Measurements from ENCODE around the gene EHD4.

EHD4 gene

DNA sequence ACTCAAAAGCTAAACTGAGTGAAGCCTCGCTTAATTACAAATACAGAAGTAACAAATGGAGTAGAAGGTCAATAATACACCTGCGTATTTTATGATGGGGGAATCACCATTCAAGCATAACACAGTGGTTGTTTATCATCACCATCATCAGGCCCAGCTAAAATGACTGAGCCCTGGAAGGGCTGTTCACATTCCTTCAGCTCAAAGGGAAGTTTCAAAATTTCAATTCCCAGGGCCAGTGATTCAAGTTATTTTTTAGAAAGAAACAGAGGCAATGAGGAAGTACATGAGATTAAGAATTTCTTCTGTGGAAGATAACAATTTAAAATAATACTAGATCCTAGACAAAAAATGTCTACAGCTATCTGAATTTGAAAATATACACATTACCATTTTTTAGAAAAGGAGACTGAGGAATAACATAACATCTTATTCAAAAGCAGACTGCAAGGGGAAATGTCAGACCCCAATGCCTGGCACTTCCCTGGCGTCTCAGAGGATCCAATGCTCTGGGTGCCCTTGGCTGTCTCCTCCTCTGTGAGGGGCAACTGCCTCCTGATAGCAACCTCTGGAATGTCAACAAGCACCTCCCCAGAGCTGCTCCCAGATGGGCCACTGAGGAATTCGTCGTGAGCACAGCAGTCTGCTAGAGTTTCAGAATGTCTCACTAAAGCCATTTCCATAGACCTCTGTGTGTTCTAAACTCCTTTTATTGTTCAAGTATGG, 22.8 kb downstream of the EHD4 start:
- H3K27me3 ChIP-seq (ENCODE audit: control insufficient read depth in 1 of 2, insufficient read depth in 2 of 2, low read length in 2 of 2) = no peaks in the 10 kb centered on the region
- no peaks in the 10 kb centered on the region for H3K36me3 ChIP-seq (ENCODE audit: insufficient read depth, low read length)
- H3K9me3 ChIP-seq (ENCODE audit: low read length) = no peaks in the 10 kb centered on the region
- H3K4me3 ChIP-seq (ENCODE audit: low read depth in 1 of 2, low read length in 2 of 2) = no peak overlapping the region
- H3K9ac ChIP-seq (ENCODE audit: low read length) = no peak overlapping the region
- no peak overlapping the region for H3K27ac ChIP-seq (ENCODE audit: low read depth, low read length)
- H3K4me1 ChIP-seq (ENCODE audit: insufficient read depth, low read length) = peaks cover 7% of the 10 kb centered on the region

DNA sequence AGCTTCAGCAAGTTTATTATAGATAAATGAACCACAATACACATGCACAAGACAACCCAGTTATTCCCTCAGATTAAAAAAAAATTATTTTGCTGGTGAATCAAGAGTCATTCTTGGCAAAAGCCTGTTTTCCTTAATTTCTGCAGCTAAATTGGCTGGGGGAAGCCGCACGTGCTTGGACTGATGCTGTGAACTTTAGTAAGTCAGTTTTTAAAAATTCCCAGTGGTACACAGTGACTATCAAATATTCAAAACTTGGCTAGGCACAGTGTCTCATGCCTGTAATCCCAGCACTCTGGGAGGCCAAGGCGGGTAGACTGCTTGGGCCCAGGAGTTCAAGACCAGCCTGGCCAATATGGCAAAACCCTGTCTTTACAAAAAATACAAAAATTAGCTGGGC, 23.9 kb downstream of the EHD4 start:
- no peak overlapping the region for H3K27ac ChIP-seq (ENCODE audit: low read depth, low read length)
- H3K9ac ChIP-seq (ENCODE audit: low read length) = no peak overlapping the region
- no peaks in the 10 kb centered on the region for H3K27me3 ChIP-seq (ENCODE audit: control insufficient read depth in 1 of 2, insufficient read depth in 2 of 2, low read length in 2 of 2)
- no peak overlapping the region for H3K4me3 ChIP-seq (ENCODE audit: low read depth in 1 of 2, low read length in 2 of 2)
- H3K36me3 ChIP-seq (ENCODE audit: insufficient read depth, low read length) = no peaks in the 10 kb centered on the region
- H3K9me3 ChIP-seq (ENCODE audit: low read length) = no peaks in the 10 kb centered on the region
- peaks cover 18% of the 10 kb centered on the region for H3K4me1 ChIP-seq (ENCODE audit: insufficient read depth, low read length)

DNA sequence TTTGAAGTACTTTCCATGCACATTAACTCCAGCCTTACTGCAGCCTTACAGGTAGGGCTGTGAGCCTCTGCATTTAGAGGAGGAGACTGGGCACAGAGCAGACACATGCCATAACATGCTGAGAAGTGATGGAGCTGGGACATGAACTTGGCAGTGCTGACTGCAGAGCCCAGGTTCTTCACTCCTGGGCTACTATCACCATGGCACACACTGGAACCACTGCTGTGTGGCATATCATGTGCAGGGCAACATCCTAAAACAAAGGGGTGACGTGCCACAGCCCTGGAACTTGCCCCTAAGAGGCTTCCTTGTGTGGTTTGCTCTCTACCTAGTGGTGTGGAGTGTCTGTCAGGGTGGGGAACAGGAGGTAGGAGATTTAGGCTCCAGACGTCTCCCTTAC, 25.4 kb downstream of the EHD4 start:
- Histone ChIP-seq H3K27ac (ENCODE audit: low read depth, low read length) (no peak overlapping the region), H3K4me1 (ENCODE audit: insufficient read depth, low read length) (peaks cover 18% of the 10 kb centered on the region), H3K36me3 (ENCODE audit: insufficient read depth, low read length) (no peaks in the 10 kb centered on the region), H3K9me3 (ENCODE audit: low read length) (no peaks in the 10 kb centered on the region), H3K9ac (ENCODE audit: low read length) (no peak overlapping the region), H3K4me3 (ENCODE audit: low read depth in 1 of 2, low read length in 2 of 2) (no peak overlapping the region), H3K27me3 (ENCODE audit: control insufficient read depth in 1 of 2, insufficient read depth in 2 of 2, low read length in 2 of 2) (no peaks in the 10 kb centered on the region)

DNA sequence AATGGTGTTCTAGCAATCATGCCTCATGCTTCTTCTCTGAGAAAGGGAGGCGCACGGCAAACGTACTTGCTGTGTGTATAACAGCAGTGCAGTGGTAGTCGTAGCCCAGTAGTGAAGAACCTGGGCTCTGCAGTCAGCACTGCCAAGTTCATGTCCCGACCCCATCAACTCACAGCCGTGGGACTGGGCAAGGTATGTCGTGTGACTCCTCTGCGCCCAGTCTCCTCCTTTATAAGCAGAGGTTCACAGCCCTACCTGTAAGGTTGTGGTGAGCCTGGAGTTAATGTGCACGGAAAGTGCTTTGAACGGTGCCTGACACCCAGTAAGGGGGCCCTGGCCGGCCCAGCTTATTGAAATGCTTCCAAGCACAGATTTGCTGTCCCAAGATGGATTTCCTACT, 26.6 kb downstream of the EHD4 start:
- no peak overlapping the region for H3K4me3 ChIP-seq (ENCODE audit: low read depth in 1 of 2, low read length in 2 of 2)
- H3K9me3 ChIP-seq (ENCODE audit: low read length) = no peaks in the 10 kb centered on the region
- H3K4me1 ChIP-seq (ENCODE audit: insufficient read depth, low read length) = peaks cover 12% of the 10 kb centered on the region
- H3K36me3 ChIP-seq (ENCODE audit: insufficient read depth, low read length) = no peaks in the 10 kb centered on the region
- no peak overlapping the region for H3K9ac ChIP-seq (ENCODE audit: low read length)
- H3K27me3 ChIP-seq (ENCODE audit: control insufficient read depth in 1 of 2, insufficient read depth in 2 of 2, low read length in 2 of 2) = no peaks in the 10 kb centered on the region
- no peak overlapping the region for H3K27ac ChIP-seq (ENCODE audit: low read depth, low read length)

DNA sequence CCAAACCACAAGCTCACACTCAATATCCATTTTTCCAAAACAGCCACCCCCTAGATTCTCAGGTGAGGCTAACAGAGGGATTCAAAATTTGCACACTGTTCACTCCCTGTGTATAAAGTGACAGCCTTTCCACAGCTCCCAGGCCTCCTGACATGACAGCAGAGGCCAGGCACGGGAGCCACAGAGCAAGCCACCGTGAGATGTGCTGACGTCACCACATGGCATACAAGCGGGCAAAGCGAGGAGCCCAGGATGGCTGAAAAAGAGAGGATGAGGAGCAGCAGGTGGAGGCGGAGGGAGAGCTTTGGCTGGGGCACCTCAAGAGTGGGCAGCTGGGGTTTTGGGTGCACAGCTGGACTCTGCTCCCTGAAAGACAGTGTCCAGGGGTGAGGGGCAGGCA, 27.1 kb downstream of the EHD4 start:
- Histone ChIP-seq H3K9ac (ENCODE audit: low read length) (no peak overlapping the region), H3K9me3 (ENCODE audit: low read length) (no peaks in the 10 kb centered on the region), H3K27me3 (ENCODE audit: control insufficient read depth in 1 of 2, insufficient read depth in 2 of 2, low read length in 2 of 2) (no peaks in the 10 kb centered on the region), H3K4me1 (ENCODE audit: insufficient read depth, low read length) (peaks cover 12% of the 10 kb centered on the region), H3K36me3 (ENCODE audit: insufficient read depth, low read length) (no peaks in the 10 kb centered on the region), H3K27ac (ENCODE audit: low read depth, low read length) (no peak overlapping the region), H3K4me3 (ENCODE audit: low read depth in 1 of 2, low read length in 2 of 2) (no peak overlapping the region)

DNA sequence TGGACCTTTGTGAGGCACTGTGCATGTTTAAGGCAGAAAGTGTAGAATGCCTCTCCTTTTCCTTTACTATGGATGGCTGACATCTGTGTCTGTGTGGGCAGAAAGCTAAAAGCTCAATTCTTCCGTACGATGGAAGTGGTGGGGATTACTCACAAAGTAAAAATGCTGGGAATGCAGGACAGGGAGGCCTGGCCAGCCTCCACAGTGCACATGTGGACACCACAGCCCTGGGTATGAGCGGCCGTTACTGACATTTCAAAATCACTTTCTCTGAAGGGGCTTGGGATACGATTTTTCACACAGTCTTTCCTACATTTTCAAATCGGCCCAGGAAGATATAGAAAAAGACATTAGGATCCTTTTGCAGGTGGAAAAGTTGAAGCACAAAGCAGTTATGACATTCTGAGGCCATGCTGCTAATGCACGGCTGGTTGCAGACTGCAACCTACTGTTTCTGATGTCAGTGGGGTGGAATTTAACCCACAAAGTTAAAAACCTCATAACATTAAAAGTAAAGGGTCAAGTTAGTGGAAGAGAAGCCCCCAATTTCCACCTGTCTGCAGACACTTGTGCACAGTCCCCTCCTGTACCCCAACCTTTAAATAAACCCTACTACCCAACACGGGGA, 27.9 kb downstream of the EHD4 start:
- H3K27me3 ChIP-seq (ENCODE audit: control insufficient read depth in 1 of 2, insufficient read depth in 2 of 2, low read length in 2 of 2) = no peaks in the 10 kb centered on the region
- H3K9ac ChIP-seq (ENCODE audit: low read length) = no peak overlapping the region
- H3K9me3 ChIP-seq (ENCODE audit: low read length) = no peaks in the 10 kb centered on the region
- peaks cover 12% of the 10 kb centered on the region for H3K4me1 ChIP-seq (ENCODE audit: insufficient read depth, low read length)
- H3K4me3 ChIP-seq (ENCODE audit: low read depth in 1 of 2, low read length in 2 of 2) = peak overlapping the region in 1 of 2 donors; percentile 19
- no peaks in the 10 kb centered on the region for H3K36me3 ChIP-seq (ENCODE audit: insufficient read depth, low read length)
- no peak overlapping the region for H3K27ac ChIP-seq (ENCODE audit: low read depth, low read length)

DNA sequence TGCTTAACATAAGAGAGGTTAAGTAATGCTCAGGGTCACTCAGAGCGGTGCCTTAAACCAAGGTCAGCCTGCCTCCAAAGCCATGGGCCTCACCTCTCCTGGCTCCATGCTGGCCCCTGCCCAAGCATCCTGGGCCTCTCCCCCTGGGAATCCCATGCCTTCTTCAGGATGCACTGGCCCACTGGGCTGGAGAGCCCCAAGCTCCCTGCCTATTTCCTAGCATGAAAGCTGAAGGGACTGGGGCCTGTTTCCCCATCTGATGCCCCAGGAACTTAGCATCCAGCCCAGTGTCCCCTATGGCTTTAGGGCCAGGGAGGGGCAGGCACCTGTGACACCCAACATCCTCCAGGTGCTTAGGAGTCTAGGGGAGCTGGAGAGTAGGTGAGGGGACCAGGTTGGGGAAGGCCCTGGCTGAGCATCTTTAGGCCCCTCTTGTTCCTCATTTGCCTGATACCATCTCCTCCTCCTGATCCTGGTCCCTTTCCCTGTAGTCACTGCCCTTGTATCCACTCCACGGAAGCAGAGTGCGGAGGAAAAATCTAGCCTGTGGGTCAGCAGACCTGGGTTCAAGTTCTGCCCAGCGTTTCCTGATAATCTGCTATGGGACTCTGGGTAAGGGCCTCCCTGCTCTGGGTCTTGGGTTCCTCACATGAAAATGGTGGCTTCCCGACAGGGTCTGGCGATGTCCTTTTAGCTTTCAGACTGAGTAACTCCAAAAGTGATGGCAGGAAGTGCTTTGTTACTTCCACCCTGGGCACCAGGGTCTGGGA, 28.6 kb downstream of the EHD4 start:
- Histone ChIP-seq H3K27ac (ENCODE audit: low read depth, low read length) (no peak overlapping the region), H3K4me3 (ENCODE audit: low read depth in 1 of 2, low read length in 2 of 2) (no peak overlapping the region), H3K4me1 (ENCODE audit: insufficient read depth, low read length) (peaks cover 12% of the 10 kb centered on the region), H3K27me3 (ENCODE audit: control insufficient read depth in 1 of 2, insufficient read depth in 2 of 2, low read length in 2 of 2) (no peaks in the 10 kb centered on the region), H3K36me3 (ENCODE audit: insufficient read depth, low read length) (no peaks in the 10 kb centered on the region), H3K9ac (ENCODE audit: low read length) (no peak overlapping the region), H3K9me3 (ENCODE audit: low read length) (no peaks in the 10 kb centered on the region)

DNA sequence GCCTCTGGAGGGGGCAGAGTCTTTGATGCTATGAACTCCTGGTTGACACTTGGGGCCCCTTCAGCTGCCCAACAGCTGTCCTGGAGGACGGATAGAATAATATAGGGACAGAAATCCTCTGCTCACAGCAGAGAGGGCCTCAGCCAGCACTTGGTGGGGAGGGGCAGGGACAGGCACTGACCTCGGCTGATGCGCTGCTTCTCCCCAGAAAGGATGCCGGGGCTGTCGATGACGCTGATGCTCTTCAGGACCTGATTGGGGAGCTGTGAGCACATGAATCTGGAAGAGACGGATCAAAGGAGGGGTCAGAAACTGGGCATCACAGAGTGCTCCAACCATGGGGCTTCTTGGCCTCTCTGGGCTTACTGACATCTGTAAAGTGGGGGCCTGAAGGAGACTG, 29.5 kb downstream of the EHD4 start:
- no peaks in the 10 kb centered on the region for H3K9me3 ChIP-seq (ENCODE audit: low read length)
- no peaks in the 10 kb centered on the region for H3K36me3 ChIP-seq (ENCODE audit: insufficient read depth, low read length)
- no peak overlapping the region for H3K4me3 ChIP-seq (ENCODE audit: low read depth in 1 of 2, low read length in 2 of 2)
- no peaks in the 10 kb centered on the region for H3K27me3 ChIP-seq (ENCODE audit: control insufficient read depth in 1 of 2, insufficient read depth in 2 of 2, low read length in 2 of 2)
- H3K4me1 ChIP-seq (ENCODE audit: insufficient read depth, low read length) = peaks cover 12% of the 10 kb centered on the region
- no peak overlapping the region for H3K9ac ChIP-seq (ENCODE audit: low read length)
- H3K27ac ChIP-seq (ENCODE audit: low read depth, low read length) = no peak overlapping the region

DNA sequence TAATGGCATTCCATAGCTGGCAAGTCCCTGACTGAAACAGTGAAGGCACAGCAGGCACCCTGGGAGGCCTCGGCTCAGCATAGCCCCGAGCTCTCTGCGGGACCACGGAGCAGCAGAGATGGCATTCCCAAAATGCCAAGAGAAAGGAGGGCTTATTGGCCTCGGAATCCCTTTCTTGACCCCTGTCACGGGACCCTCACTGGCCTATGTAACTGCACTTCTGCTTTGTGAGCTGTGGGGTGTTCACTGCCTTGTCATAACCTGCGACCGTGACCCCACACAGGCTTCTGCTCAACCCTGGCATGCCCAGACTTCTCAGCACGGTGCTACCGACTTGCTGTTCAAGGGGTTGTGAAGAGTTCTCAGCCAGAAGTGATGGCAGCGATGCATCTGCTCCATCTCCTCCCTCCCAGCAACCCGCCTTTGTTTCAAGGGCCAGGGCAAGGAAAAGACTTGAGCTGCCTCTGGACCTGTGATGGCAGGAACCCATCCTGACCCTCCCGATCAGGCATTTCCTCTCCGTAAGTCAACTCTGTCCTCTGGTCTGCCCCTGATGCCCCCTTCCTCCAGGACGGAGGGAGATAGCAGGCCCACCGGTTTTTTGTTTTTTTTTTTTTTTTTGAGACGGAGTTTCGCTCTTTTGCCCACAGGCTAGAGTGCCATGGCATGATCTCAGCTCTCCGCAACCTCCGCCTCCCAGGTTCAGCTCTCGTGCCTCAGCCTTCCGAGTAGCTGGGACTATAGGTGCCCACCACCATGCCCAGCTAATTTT, 30.5 kb downstream of the EHD4 start:
- Histone ChIP-seq H3K27ac (ENCODE audit: low read depth, low read length) (no peak overlapping the region), H3K4me1 (ENCODE audit: insufficient read depth, low read length) (peaks cover 12% of the 10 kb centered on the region), H3K36me3 (ENCODE audit: insufficient read depth, low read length) (no peaks in the 10 kb centered on the region)

DNA sequence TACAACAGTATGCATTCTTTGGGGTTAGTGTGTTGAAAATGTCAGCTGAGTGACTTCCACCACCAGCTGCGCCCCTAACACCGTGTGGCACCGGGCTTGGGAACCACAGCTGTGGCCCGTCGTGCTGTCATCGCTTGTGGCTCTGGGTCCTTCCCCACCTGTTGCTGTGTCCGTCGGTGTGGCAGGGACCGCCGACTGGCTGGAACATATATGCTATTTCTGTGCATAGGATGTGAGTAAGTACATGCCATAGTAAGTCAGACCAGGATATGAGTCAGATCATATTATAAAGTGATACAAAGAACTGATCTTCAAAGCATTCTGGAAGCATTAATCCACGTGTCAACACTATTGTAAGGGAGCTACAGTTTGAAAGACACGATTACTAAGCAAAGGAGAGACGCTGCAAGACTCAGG, 31.9 kb downstream of the EHD4 start:
- Histone ChIP-seq H3K4me1 (ENCODE audit: insufficient read depth, low read length) (peaks cover 12% of the 10 kb centered on the region), H3K9ac (ENCODE audit: low read length) (no peak overlapping the region), H3K36me3 (ENCODE audit: insufficient read depth, low read length) (no peaks in the 10 kb centered on the region), H3K27me3 (ENCODE audit: control insufficient read depth in 1 of 2, insufficient read depth in 2 of 2, low read length in 2 of 2) (no peaks in the 10 kb centered on the region), H3K27ac (ENCODE audit: low read depth, low read length) (no peak overlapping the region), H3K9me3 (ENCODE audit: low read length) (no peaks in the 10 kb centered on the region), H3K4me3 (ENCODE audit: low read depth in 1 of 2, low read length in 2 of 2) (no peak overlapping the region)

More for the DNA sequence above, 30.5 kb downstream of the EHD4 start:
- no peaks in the 10 kb centered on the region for H3K27me3 ChIP-seq (ENCODE audit: control insufficient read depth in 1 of 2, insufficient read depth in 2 of 2, low read length in 2 of 2)
- H3K4me3 ChIP-seq (ENCODE audit: low read depth in 1 of 2, low read length in 2 of 2) = no peak overlapping the region
- no peaks in the 10 kb centered on the region for H3K9me3 ChIP-seq (ENCODE audit: low read length)
- H3K9ac ChIP-seq (ENCODE audit: low read length) = no peak overlapping the region

DNA sequence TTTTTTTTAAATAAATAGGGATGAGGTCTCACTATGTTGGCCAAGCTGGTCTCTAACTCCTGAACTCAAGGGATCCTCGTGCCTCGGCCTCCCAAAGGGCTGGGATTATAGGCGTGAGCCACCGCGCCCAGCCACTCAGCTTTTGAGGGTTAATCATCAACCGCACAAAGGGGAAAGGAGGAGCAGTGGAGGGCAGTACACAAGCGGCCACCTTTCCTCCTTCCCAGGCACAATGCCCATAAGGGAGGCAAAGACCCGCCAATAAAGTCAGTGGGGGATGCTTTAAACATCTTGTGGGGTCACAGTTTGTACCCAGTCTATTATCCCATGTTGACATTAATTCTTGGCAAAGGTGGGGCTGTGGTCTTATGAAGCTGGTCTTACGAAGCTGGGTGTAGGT, 32.4 kb downstream of the EHD4 start:
- Histone ChIP-seq H3K27me3 (ENCODE audit: control insufficient read depth in 1 of 2, insufficient read depth in 2 of 2, low read length in 2 of 2) (no peaks in the 10 kb centered on the region), H3K4me3 (ENCODE audit: low read depth in 1 of 2, low read length in 2 of 2) (no peak overlapping the region), H3K36me3 (ENCODE audit: insufficient read depth, low read length) (no peaks in the 10 kb centered on the region), H3K4me1 (ENCODE audit: insufficient read depth, low read length) (peaks cover 12% of the 10 kb centered on the region), H3K9me3 (ENCODE audit: low read length) (no peaks in the 10 kb centered on the region), H3K27ac (ENCODE audit: low read depth, low read length) (no peak overlapping the region), H3K9ac (ENCODE audit: low read length) (no peak overlapping the region)
